ENCODE results near the gene PRM2.
A peak's percentile ranks its signal among the peaks of the same experiment; 100 is the strongest.

The PRM2 gene

DNA sequence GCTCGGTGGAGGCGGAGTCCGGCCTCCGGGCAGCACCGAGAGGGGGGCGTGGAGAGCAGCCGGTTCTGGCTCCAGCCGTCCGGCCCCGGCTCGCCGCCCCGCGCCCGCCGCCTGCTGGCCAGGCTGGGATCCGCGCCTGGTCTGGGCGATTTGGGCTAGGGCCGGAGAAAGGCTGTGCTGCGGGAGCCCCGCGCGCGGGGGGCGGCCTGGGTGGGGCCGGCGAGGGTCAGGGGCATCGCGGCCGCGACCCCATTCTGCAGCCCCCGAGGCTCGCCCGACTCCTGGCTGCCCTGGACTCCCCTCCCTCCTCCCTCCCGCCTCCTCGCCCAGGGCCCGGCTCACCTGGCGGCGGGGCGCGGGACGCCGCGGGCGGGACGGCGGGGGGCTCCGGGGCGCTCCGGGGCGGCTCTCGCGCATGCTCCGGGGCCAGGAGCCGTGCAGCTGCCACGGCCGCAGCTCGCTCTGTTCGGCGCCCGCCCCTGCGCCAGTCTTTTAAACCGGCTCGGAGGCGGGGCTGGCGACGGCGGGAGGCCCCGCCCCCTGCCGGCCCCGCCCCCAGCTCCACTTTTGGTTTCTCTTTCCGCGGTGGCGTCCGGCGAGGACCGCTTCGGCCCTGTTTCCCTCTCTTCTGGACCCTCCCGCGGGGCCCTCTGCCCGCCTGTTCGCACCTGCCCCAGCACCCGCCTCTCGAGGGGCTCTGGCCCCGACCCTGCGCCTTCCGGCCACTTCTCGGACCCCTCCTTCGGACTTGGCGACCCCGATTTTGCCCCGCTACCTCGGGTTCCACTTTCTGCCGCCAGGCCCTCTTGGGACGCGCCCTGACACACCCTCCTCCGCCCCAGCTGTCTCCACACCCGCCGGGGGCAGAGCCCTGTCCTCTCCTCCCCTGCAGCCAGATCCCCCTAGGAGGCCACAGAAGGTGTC lies 20.3 kb downstream of the PRM2 start, which contains the start of gene SOCS1:
Gene SOCS1 (minus strand): TSS at position 468 of the 924 bp plus-strand sequence. CDS start 726 bp downstream, outside the sequence.
- TF ChIP-seq, protein P1, sequence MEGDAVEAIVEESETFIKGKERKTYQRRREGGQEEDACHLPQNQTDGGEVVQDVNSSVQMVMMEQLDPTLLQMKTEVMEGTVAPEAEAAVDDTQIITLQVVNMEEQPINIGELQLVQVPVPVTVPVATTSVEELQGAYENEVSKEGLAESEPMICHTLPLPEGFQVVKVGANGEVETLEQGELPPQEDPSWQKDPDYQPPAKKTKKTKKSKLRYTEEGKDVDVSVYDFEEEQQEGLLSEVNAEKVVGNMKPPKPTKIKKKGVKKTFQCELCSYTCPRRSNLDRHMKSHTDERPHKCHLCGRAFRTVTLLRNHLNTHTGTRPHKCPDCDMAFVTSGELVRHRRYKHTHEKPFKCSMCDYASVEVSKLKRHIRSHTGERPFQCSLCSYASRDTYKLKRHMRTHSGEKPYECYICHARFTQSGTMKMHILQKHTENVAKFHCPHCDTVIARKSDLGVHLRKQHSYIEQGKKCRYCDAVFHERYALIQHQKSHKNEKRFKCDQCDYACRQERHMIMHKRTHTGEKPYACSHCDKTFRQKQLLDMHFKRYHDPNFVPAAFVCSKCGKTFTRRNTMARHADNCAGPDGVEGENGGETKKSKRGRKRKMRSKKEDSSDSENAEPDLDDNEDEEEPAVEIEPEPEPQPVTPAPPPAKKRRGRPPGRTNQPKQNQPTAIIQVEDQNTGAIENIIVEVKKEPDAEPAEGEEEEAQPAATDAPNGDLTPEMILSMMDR (IDR thresholded peaks at IDR 0.05; ENCODE audit: control extremely low read depth, extremely low read depth, low read depth, missing control alignments): peak; percentile 92
- CTCF ChIA-PET: interaction anchor here (0.6 to 9.7 kb wide), 57 partner anchors 8 to 485 kb away, joined by 3 to 182 read pairs (median 4); partner anchors contain the start of genes DEXI, PRM3, RMI2 and TNP2
- peak; percentile 89 for DNase-seq (ENCODE audit: extremely low spot score)
- POLR2A ChIA-PET: interaction anchor here (0.6 to 3.5 kb wide), 63 partner anchors 8 to 1157 kb away, joined by 3 to 52 read pairs (median 5); partner anchors contain the start of genes DEXI, TNP2 and TXNDC11

DNA sequence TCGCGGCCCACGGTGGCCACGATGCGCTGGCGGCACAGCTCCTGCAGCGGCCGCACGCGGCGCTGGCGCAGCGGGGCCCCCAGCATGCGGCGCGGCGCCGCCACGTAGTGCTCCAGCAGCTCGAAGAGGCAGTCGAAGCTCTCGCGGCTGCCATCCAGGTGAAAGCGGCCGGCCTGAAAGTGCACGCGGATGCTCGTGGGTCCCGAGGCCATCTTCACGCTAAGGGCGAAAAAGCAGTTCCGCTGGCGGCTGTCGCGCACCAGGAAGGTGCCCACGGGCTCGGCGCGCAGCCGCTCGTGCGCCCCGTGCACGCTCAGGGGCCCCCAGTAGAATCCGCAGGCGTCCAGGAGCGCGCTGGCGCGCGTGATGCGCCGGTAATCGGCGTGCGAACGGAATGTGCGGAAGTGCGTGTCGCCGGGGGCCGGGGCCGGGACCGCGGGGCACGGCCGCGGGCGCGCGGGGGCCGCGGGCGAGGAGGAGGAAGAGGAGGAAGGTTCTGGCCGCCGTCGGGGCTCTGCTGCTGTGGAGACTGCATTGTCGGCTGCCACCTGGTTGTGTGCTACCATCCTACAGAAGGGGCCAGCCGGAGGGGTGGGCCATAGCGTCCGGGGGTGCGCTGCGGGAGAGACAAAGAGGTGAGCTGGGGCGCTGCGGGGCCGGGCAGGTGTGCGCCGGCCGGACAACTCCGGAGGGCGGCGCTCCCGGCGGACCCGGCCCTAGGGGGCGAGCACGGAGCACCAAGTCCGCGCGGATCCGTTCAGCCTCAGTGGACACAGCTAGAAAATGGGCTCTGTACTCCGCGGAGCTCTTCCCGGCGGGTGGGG lies 21.2 kb downstream of the PRM2 start:
- POLR2A ChIA-PET: interaction anchor here (0.6 to 3.5 kb wide), 51 partner anchors 9 to 329 kb away, joined by 3 to 52 read pairs (median 6); partner anchors contain the start of genes DEXI and TNP2
- DNase-seq (ENCODE audit: extremely low spot score): no peak
- TF ChIP-seq, protein P1 (IDR thresholded peaks at IDR 0.05; ENCODE audit: control extremely low read depth, extremely low read depth, low read depth, missing control alignments): peak; percentile 39
- CTCF ChIA-PET: interaction anchor here (0.6 to 9.7 kb wide), 47 partner anchors 9 to 484 kb away, joined by 3 to 182 read pairs (median 4); partner anchors contain the start of genes DEXI, PRM3, RMI2 and TNP2

DNA sequence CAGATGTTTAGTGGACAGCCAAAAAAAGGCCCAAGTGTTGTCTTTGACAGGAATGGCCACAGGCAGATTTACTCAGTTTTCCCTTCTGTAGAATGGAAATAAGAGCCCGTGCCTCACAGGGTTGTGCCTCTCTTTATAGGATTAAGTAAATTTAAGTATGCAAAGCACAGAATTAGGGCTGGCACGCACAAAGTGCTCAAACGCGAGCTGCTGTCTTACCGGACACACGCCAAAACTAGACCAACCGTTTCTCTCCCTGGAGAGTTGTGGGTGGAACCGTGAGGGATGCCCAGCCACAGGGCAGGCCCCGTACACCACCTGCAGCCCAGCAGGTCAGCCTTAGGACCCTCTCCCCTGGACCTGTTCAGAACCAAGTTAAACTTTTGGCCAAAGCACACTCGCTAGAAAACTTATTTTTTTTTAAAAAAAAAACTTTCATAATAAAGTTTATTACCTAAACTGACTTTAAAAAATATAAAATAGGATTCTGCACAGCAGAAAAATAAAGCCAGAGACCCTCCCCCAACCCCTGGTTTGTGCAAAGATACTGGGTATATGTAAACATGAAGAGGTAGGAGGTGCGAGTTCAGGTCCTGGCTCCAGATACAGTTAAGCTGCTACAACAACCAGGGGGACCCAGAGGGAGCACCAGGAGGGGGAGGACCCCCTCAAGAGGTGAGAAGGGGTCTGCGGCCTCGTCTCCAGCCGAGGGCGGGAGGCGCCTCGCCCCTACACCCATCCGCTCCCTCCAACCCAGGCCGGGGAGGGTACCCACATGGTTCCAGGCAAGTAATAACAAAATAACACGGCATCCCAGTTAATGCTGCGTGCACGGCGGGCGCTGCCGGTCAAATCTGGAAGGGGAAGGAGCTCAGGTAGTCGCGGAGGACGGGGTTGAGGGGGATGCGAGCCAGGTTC lies 22.0 kb downstream of the PRM2 start:
- TF ChIP-seq, protein P1 (IDR thresholded peaks at IDR 0.05; ENCODE audit: control extremely low read depth, extremely low read depth, low read depth, missing control alignments): no peak
- ChIA-PET CTCF (interaction anchor here (0.7 to 9.7 kb wide), 18 partner anchors 41 to 315 kb away, joined by 3 to 182 read pairs (median 6); partner anchors contain the start of gene RMI2), POLR2A (interaction anchor here (0.6 to 3.5 kb wide), 24 partner anchors 8 to 309 kb away, joined by 3 to 52 read pairs (median 6); partner anchors contain the start of gene TNP2)
- DNase-seq (ENCODE audit: extremely low spot score): no peak

DNA sequence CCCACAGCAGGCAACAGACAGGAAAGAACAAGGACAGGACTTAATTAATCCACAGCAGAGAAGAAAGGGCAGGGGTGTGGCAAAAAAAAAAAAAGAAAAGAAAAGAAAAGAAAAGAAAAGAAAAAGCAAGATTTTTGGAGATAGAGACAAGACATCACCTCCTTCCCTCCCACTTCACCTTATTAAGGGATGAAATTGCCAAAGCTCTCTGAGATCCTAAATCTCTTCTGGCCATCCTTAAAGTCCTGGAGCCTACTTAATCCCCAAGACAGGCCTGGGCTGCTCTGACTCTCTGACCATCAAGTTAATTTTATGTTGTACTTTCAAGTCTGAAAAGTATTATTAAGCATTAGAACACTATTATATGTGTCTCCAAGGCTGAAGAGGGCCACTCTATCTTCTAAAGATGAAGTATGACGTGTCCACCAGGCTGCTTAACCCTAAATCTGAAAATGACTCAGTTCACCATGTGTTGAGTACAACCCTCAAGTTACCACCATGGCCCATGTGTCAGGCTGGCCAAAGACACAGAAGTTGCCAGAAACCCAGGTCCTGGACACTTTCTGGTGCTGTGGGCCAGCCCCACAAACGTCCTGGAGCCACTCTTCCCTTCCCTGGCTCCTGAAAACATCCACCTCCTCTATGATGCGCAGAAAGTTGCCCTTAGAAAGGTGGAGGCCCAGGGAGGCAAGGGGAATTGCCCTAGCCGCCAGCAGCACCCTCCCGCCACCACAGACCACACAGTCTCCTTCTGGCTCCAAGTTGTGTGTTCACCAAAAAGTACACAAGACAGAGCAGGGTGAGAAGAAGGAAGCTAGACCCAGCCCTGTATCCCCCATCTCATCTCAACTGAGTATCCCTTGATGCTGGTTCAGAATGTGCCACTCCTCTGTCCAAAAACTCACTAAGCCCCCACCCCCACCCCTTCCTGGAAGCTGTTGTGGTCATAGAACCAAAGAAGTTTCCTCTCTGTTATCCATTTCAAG lies 23.0 kb downstream of the PRM2 start:
- TF ChIP-seq, protein P1 (IDR thresholded peaks at IDR 0.05; ENCODE audit: control extremely low read depth, extremely low read depth, low read depth, missing control alignments): no peak
- ChIA-PET POLR2A (interaction anchor here (0.6 to 3.5 kb wide), 9 partner anchors 10 to 1142 kb away, joined by 3 to 52 read pairs (median 5); no protein-coding TSS in a partner anchor), CTCF (interaction anchor here (0.9 to 9.7 kb wide), 8 partner anchors 17 to 300 kb away, joined by 3 to 182 read pairs (median 24); no protein-coding TSS in a partner anchor)
- DNase-seq (ENCODE audit: extremely low spot score): no peak

DNA sequence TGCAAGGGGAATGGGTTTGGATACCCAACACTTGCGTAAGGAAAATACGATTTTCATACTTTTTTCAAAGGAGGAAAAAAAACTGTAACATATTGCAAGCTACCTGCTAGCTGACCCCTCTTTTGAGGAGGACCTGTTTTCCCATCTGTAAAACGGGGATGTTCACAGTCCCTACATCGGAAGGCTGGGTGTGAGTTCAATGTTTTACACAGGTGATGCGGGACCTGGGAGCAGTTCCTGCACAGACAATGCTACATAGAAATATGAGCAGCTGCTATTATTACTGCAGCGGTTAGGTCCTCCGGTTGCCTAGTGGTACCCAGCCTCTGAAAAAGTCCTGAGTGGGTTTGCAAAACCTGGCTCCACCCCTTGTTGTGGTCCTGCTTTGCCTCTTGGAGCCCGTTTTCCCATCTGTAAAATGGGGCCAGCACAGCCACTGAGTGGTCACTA lies 23.8 kb downstream of the PRM2 start:
- CTCF ChIA-PET: interaction anchor here (0.9 to 2.1 kb wide), 4 partner anchors 16 to 289 kb away, joined by 3 to 9 read pairs (median 4); no protein-coding TSS in a partner anchor
- TF ChIP-seq, protein P1 (IDR thresholded peaks at IDR 0.05; ENCODE audit: control extremely low read depth, extremely low read depth, low read depth, missing control alignments): no peak
- POLR2A ChIA-PET: interaction anchor here (0.6 to 2.3 kb wide), 8 partner anchors 28 to 294 kb away, joined by 3 to 28 read pairs (median 4); no protein-coding TSS in a partner anchor
- DNase-seq (ENCODE audit: extremely low spot score): no peak

Data from GM10248 (cell line).